OCI-M2 (cell line): Measurements from ENCODE around the gene RNF10.
A peak's percentile ranks its signal among the peaks of the same experiment; 100 is the strongest.
"Not testable (repeated sequence)": the region's sequence is repeated elsewhere in the genome, so short reads cannot be mapped to it uniquely, and the experiment has no call there.

Experiments used
- DNase-seq: peaks from one replicate; lab custom pipeline; 2025; ENCODE audit not compliant: unreplicated experiment; lab: John Stamatoyannopoulos, UW

Gene RNF10

GRCh38 chr12:120534203-120534702 is at the start of gene RNF10:
TSS of gene RNF10 (plus strand) at chr12:120534356. CDS start at chr12:120534812, 456 bp downstream.
- DNase-seq, result no peak

DNA sequence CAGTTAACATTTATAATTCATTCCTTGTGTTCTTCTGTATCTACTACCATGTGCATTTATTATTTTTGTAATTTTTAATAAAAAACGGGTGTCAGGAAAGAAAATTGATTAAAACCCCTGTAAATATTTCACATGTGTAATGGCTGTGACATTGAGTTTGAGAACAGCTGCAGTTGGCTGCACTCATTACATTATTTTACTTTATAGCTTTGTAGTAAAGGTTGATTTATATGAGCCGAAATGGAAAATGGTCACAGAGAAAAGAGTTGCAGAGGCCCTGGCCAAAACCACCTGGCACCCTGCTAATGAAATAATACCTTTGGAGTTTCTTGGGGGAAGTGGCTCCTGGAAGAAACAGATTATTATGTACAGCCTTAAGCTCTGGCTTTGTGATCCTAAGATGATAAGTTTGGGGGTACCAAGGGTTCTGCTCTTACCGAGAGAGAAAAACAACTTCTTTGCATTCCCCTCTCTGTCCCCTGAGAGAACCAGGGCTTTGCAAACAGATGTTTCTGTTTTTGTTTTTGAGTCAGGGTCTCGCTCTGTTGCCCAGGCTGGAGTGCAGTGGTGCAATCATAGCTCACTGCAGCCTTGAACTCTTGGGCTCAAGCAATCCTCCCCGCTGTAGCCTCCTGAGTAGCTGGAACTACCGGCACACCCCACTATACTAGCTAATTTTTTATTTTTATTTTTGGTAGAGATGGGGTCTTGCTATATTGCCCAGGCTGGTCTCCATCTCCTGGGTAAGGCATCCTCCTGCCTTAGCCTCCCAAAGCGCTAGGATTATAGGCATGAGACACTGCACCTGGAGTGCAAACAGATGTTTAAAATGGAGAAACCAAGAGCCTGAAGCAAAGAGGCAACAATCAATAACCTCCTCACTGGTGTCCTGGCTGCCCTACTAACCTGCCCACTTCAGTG is 47.9 kb upstream of the RNF10 start:
- no peak for DNase-seq

DNA sequence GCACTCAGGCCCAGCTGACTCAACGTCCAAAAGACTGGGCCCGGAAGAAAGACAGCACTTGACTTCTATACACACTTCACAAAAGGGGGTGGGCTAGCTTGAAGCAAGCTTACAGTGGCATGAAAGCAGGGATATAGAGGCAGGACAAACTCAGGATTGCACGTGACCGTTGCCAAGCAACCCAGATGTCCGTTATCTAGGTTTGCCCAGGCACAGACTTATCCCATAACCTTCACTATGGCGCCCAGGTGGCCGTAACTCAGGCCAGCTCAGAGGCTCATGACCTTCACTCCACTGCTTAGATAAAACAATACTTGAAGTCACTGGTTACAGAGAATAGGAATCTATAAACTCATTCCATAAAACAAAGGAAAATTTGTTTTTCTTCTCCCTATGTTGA is 46.6 kb upstream of the RNF10 start:
- DNase-seq, result not testable (repeated sequence)

DNA sequence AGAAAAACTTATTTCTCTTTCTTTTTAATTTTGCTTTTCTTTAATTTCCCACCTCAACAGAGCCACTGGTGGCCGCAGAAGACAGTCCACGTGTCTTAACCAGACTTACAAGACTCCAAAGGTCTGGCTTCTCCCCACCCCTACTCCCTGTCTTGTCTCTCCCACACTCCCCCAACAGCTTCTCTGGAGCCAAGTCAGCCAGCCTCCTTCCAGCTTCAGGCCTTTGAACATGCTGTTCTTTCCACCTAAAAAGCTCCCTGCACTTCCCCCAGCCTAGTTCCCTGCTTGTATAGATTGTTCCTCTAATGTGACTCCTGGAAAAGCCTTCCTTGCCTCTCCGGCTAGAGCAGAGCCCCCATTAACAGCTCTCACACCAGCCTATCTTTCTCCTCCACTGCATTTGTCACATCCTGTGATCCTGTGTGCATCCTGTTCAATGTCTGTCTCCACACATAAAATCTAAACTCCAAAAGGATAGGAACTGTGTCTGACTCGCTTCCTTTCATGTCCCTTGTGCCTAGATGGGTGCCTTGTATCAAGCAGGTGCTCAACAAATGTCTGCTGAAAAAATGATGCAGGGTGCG is 46.0 kb upstream of the RNF10 start:
- DNase-seq, result no peak

- no peak for DNase-seq
Observed at GRCh38 chr12:120489018-120489417, 45.1 kb upstream of the RNF10 start.

GRCh38 chr12:120490325-120490724 is 43.8 kb upstream of the RNF10 start:
- no peak for DNase-seq

GRCh38 chr12:120490833-120491512 is 43.2 kb upstream of the RNF10 start:
- DNase-seq, result no peak

DNA sequence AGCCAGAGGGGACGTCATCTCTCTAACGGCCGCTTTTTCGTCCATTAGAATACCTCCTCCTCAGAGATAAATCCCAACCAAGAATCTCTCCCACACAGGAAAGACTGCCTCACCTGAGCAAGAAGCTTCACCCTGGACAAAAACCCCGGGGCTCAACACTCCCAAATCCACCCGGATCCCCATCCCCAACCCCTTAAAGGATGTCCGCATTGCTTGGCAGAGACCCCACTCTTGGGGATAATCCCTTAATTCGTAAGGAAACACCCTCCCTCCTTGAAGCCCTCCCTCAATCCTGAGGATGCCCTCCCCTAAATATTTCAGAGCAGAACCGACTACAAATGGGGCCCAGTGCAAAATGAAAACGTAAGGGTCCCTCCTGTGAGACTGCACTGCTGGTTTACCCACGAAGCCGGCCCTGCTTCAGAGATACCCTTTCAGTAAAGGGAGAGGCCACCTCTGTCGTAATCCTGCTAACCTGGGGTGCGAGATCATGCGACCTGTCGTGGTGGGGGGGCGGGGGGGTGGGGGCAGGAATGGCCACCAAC is 38.9 kb upstream of the RNF10 start:
- DNase-seq, result no peak

DNA sequence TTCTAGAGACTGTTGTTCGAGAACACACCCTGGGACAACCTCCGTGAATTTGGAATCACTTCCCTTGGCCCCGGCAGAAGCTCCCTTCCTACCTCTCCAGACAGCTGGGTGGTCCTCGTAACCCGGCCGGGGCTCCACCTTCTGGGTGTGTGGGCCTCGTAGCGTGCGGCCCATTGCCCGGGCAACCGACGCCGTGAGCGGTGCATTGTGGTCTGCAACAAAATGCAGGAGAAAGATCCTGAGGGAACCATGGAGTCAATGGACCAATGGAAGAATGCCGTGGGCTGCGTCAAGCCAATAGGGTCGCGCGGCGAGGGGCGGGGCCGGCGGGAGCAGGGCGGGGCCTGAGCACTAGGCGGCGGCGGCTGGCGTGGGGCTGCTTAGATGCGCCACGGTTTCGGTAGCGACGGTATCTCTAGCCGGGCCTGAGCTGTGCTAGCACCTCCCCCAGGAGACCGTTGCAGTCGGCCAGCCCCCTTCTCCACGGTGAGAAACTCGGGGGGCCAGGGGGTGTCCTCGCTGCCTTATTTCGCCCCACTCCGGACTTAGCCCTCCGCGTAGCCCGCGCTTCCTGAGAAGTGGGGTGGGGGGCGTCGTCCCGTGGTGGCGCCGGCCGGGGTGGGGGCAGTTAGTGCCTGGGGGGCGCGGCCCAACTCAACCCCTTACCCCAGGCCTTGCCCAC is 38.3 kb upstream of the RNF10 start, which contains the start of gene DYNLL1:
Gene DYNLL1, plus strand, starts transcription at position 383 of the 682 bp plus-strand sequence. CDS start 309 bp downstream, outside the sequence.
- DNase-seq, result peak; percentile 90

DNA sequence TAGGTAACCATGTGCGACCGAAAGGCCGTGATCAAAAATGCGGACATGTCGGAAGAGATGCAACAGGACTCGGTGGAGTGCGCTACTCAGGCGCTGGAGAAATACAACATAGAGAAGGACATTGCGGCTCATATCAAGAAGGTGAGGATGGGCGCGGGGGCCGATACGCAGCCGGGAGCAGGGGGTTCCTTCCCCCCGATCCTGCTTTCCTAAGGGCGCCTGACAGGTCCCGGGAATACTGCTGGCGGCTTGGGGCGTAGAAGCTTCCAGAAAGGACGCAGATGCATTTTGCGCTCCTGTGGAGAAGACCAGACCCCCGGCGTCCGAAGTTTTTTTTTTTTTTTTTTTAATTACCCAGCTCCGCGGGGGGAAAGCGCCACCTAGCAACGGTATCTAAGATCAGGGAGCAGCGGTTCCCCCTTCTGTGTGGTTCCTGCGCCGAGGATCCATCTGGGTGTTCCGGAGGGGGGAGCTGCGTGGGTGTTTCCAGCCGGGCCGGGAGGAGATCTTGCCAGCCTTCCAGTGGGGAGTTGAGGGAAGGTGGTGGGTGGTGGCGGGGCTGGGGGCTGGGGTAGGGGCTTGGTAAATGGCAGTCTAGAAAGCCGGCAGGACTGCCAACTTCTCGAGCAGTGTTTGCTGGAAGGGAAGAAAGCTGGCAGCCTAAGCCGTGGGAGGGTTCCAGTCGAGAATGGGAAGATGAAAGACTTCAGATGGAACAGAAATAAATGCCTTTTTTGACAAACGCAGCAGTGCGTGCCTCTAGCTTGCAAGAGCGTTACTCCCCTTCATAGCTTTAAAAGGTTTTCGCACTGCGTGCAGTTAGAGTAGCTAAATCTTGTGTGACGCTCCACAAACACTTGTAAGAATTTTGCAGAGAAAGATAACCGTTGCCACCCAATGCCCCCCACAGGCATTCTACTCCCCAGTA is 37.5 kb upstream of the RNF10 start:
- no peak for DNase-seq

GRCh38 chr12:120497524-120498150 is 36.5 kb upstream of the RNF10 start:
- DNase-seq, result no peak

DNA sequence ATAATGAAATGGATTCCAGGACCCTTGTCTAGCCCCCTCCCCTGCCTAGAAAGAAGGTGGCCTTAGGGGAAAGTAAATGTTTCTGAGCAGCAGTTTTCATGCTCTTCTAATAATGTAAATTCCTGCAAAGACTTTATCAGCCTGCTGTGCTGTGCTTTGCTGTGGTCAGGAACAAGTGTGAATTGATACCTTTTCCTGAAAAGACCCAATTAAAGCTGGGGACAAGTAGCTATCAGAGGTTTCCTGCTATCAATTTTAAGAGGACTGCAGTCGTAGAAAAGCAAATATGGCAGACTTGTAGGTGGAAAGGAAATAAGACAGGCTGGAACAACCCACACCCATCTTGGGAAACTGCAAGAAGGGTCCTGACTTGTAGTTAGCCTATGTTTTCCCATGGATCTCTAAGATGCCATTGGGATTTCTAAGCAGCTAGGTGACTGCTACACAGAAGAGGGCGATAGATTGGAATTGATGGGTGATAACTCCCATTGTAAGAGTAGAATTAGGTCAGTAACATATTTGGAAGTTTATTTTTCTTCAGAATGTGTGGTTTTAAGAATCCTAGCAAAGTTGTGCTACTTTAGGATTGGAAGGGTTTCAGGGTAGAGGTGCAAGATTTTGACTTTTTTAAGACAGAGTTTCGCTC is 35.2 kb upstream of the RNF10 start:
- DNase-seq, result no peak

GRCh38 chr12:120500581-120500980 is 33.6 kb upstream of the RNF10 start:
- no peak for DNase-seq

GRCh38 chr12:120504587-120504986 is 29.6 kb upstream of the RNF10 start:
- DNase-seq, result no peak

GRCh38 chr12:120508537-120508936 is 25.6 kb upstream of the RNF10 start:
- no peak for DNase-seq

DNA sequence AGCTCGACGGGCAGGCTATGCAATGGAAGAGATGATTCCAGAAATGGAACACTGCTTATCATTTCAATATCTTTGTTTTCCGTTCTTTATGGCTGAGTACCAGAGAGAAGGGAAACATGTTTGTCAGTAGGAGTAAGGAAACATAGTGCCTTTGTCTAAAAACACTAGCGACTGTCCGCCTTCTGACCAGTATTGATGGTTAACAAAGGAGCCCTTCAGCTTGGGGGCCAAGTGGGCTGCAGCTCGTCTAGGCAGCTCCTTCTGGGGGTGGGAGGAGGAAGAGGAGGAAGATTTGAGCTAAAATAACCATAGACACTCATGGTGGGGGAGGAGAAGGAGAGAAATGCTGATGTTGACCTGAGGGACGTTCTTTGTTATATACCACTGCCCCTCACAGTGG is 20.2 kb upstream of the RNF10 start:
- DNase-seq, result no peak

- no peak for DNase-seq
Observed at GRCh38 chr12:120515496-120515895, 18.7 kb upstream of the RNF10 start.

DNA sequence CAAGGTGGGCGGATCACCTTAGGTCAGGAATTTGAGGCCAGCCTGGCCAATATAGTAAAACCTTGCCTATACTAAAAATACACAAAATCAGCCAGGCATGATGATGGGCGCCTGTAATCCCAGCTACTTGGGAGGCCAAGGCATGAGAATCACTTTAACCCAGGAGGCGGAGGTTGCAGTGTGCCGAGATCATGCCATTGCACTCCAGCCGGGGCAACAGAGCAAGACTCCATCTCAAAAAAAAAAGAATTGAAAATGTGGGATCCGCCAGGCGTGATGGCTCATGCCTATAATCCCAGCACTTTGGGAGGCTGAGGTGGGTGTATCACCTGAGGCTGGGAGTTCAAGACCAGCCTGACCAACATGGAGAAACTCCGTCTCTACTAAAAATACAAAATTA is 14.8 kb upstream of the RNF10 start:
- not testable (repeated sequence) for DNase-seq

GRCh38 chr12:120522568-120522967 is 11.6 kb upstream of the RNF10 start:
- DNase-seq, result no peak
